Measurements from ENCODE around the gene MYEOV. TPM values are rescaled to one million over a fixed set of nuclear protein-coding genes. Genes with fewer than 3 reads are reported as not detected.

Gene MYEOV
- total RNA-seq, 2 donors from 2014 or later, result not detected

Other genes starting within 250 kb of the MYEOV start
- gene TPCN2, start 245.2 kb upstream of the MYEOV start, total RNA-seq, result 10 to 100 TPM; 17.1 to 24.6 TPM
- under 1 TPM in 1 of 2 donors, not detected in 1; 0.89 TPM for gene SMIM38, start 138.2 kb upstream of the MYEOV start, total RNA-seq
- not detected for gene LINC01488, start 187.5 kb downstream of the MYEOV start, total RNA-seq

Measured in natural killer cell treated with Interleukin-12 subunit alpha and Interleukin-12 subunit beta and Interleukin-15 and Interleukin-18, amount 100 ng/mL, for 72 hours (primary cell).